ENCODE measurements around the gene GOLGA6D.
"Not testable (repeated sequence)": the region's sequence is repeated elsewhere in the genome, so short reads cannot be mapped to it uniquely, and the experiment has no call there.

GOLGA6D gene, protein sequence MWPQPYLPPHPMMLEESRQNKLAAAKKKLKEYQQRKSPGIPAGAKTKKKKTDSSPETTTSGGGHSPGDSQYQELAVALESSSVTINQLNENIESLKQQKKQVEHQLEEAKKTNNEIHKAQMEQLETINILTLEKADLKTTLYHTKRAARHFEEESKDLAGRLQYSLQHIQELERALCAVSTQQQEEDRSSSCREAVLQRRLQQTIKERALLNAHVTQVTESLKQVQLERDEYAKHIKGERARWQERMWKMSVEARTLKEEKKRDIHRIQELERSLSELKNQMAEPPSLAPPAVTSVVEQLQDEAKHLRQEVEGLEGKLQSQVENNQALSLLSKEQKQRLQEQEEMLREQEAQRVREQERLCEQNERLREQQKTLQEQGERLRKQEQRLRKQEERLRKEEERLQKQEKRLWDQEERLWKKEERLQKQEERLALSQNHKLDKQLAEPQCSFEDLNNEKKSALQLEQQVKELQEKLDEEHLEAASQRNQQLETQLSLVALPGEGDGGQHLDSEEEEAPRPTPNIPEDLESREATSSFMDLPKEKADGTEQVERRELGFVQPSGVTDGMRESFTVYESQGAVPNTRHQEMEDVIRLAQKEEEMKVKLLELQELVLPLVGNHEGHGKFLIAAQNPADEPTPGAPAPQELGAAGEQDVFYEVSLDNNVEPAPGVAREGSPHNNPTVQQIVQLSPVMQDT

DNA sequence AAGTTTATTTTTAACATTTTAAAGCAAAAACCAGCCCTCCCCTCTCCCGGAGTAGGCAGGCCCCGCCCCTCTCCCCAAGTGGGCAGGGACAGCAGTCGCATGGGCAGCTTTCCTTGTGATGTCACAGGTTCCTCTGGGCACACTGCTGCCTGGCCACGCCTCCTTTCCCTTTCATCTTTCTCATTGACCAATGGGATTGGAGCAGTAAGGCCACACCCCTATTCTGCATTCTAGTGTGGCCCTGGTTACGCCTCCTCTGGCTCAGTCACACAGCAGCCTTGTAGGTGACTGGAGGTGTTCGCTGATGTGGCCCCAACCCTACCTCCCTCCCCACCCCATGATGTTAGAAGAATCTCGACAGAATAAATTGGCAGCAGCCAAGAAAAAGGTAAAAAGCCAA lies at the start of gene GOLGA6D:
Gene GOLGA6D, plus strand, starts transcription at position 264 of the 400 bp plus-strand sequence. Its CDS starts 41 bp downstream, at position 305.
- DNase-seq = not testable (repeated sequence)

DNA sequence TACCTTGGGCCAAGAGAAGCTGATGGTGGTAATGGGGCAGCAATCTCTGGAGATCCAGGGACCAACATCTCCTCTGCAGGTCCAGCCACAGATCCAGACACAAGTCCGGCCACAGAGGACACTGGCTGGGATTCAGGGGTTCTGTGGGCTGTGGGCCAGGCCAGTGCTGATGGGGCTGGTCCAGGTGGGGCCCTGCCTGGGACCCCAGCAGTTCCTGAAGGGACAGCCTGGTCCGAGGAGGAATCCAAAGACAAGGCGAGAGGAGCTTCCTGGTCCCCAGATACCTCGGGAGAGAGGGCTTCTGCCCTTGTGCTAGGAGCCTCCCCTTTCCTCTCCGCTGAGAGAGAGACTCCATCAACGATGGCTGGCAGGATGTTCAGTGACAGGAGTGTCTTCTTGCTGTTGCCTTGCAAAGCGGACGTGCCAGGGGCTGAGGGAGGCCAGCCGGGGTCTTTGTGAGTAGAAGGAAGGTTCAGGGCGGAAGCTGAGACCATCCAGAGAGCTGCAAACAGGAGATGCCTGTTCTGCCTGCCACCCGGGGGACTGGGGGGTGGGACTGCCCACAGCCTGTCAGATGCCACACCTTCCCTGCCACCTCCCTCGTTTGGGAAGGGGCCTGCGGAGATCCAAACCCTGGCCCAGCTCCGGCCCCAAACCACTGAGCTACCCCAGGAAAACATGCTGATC lies 49.0 kb upstream of the GOLGA6D start:
- no peak for DNase-seq

DNA sequence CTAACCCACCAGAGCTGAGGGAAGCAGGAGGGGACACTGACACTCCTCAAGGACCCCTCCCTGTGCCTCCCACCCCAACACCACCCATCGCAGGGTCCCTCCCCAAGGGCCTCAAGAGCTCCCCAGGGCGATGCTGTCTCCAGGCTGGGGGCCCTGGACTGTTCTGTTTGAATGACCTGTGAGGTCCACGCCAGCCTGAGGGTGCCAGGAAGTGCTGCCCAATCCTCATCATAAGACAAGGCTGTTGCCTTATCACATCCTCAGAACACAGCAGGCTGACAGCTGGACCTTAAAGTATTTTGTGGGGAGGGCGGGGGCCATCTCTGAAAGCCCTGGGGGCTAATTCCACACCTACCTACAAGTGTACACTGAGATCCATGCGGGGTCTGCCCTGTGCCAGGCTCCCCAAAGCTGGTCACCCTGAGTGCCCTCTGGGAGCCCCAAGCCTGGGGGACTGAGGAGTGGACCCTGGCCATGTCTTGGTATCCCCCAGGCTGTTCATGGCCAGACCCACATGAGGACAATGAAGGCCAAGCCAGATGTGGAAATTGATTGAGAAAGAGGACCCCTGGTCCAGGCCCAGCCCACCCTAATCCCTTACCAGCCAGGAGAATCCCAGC lies 48.3 kb upstream of the GOLGA6D start:
- DNase-seq = no peak

DNA sequence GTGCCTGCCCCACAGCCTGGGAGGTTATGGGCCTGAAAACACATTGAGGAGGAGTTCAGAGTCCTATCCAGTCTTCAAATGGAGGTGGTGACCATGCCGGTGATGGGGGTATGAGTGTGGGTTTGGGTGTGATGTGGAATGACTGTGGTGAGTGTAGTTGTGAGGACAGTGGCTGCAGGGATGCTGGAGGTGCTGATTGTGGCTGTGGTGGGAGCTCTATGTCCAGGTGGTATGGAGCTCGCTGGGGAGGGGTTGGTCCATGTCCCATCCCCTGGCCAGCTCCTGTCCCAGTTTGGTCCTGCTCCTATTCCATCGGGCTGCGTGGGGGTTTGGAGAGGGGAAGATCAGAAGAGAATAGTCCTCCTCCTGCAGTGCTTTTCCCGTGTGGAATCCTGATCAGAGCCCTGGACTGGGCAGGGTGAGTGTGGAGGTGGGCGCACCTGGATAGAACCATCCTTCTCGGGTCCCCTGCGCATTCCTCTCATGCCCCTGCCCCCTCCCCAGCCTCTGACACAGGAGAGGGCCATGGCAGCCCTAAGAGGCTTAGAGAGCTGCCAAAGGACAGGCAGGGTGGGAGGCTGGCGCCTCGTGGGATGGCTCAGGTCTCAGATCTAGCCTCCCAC lies 47.5 kb upstream of the GOLGA6D start:
- no peak for DNase-seq

DNA sequence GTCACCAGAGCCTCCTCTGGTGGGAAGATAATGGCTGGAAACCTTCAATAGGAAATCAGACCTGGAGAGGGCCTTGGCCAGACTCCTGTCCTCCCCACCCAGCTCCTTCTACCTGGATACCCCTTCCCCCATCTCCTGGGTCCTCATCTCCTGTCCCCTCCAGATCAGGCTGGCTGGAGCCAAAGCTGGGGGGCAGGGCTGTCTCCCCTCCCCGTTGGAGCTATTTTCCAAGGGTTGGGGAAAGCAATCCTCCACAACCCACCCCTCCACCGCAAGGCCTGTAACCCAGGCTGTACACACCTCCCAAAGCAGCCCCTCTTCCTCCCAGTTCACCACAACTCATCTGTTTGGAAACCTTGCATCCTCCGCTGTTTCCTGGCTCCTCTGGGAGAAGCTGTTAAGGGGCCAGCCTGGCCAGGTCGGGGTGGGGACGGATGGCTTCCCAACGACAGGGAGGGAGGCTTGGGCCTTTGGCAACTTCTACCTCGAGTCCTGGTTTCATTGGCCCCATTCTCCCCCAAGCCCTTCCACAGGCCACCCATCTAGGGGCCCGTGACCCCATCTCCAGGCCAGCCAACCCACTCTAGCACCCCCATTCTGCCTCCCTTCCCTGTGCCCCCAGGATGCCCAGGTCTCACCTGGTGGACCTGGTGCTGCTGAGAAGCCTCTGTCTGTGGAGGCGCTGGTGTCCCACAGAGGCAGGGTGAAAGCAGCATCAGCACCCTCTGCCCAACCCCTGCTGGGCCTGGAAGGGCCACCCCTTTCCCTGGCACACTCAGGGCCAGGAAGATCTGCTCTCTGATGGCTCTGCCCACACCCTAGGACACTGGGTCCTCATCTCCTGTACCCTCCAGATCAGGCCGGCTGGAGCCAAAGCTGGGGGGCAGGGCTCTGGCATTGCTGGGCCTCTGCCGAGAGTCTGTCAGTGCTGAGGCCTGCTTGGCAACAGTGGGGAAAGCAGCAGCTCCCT lies 46.6 kb upstream of the GOLGA6D start:
- no peak for DNase-seq

DNA sequence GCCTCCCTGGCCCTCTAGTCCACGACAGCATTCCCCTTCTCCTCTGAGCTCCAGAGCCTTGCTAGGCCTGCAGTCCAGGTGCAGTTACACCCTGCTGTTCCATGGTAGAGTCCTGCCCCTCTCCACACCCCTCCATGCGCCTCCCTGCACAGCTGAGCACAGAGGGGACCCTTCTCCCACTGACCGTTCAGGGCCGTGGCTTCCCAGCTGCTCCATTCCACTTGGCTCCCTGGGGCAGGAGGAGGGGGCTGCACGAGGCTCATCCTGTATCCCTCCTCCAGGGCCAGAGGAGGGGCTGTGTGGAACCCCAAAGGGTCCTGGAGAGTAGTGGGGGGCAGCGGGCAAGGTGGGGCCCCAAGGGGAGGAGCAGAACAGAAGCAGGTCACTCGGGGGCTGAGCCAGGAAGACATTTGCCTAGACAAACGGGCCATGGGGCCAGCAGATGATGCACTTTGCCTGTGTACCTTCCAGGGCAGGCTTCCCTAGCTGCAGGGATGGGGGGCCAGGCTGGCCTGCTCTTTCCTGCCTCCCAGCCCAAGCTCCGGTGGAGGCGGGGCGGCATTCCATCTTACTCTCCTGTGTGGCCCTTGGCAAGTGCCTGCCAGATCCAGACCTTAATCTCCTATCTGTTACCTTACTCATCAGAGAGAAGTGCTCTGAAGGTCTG lies 45.2 kb upstream of the GOLGA6D start:
- no peak for DNase-seq

DNA sequence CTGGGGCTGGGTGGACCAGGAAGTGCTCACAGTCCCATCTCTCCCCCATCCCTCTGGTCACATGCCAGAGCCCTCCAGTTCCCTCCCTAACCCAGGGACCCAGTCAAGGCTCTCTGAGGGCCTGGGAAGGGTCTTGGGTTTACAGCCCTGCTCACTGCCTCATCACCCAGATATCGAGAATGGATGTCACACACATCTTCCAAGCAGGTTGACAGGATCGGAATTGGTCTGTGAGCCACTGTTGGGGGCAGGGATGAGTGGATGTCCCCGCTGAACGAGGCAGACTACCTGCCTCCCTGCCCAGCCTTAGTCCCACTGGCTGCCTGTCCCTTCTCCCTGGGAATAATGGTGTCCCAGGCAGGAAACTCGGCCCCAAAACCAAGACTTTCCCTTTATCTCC lies 44.5 kb upstream of the GOLGA6D start:
- DNase-seq = no peak

DNA sequence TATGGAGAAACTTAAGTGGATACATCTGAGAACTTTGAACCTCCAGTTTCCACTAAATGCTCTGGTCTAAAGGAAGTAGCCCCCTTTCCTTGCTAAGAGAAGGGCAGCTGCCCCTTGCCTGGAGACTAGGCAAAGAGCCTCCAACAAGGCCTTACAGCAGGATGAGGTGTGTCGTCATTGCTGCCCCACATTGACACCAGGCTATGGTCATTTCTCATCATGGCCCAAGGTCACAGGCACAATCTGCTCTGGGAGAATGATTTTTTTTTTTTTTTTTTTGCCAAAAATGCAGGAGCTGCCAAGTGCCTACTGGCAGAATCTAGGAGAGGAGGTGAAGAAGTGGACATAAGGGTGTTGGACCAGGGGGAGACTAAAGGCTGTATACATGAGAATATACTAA lies 36.9 kb upstream of the GOLGA6D start:
- not testable (repeated sequence) for DNase-seq

DNA sequence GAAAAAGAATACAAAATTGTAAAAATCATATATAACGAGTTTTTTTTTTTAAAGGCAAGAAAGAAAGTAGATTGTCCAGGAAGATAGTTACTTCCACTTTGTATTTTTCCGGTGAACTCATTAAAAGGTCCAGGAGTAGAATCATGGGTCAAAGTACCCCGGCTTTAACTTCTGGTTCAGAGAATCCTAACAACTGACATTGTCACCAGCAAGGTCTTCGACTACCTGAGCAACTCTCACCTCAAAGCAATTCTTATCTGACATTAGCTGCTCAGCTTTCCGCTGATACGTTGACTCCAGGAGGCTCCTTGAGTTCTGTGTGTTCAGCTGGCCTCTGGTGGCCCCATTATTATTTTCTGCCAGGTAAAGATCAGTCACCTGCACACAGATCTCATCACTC lies 33.6 kb upstream of the GOLGA6D start:
- DNase-seq = not testable (repeated sequence)

DNA sequence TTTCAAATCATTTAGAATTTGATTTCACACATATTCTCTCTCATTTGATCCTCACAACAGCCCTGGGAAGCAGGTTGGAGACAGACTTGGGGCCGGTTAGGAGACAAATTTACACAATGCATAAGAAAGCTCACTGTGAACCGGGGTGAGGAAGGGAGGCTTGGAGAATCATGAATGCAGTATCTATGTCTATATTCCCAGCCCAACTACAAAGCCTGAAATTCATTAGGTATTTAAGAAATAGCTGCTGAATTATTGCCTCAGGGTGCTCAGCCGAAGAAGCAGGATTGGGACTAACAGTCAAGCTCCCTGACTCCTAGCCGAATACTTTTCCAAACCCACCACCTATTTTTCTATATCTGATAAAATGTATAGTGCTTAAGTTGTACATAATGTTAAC lies 32.9 kb upstream of the GOLGA6D start:
- no peak for DNase-seq

DNA sequence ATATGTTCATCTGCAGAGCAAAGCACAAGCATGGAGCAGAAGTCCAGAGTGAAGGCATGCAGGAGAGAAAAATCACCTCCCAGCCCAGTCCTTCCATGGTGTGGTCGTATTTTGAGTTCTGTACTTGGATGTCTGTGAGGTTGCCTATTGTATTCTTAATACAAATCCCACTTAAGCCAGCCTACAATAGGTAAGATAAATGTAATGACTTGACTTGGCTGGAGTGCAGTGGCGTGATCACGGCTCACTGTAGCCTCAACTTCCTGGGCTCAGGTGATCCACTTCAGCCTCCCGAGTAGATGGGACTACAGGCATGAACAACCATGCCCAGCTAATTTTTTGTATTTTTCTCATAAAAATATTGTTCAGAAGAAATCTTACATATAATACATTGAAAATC lies 31.3 kb upstream of the GOLGA6D start:
- not testable (repeated sequence) for DNase-seq

DNA sequence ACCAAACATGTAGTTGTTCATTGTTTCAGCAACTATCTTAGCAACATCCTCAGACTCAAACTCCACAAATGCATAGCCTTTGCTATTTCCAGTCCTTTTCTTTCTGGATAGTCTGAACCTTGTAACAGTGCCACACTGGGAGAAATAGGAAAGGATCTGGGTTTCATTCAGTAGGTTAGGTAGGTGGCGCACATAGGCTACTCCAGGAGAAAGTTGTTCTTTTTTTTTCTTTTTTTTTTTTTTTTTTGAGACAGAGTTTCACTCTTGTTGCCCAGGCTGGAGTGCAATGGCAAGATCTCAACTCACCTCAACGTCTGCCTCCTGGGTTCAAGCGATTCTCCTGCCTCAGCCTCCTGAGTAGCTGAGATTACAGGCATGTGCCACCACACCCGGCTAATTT lies 30.4 kb upstream of the GOLGA6D start:
- DNase-seq = not testable (repeated sequence)

DNA sequence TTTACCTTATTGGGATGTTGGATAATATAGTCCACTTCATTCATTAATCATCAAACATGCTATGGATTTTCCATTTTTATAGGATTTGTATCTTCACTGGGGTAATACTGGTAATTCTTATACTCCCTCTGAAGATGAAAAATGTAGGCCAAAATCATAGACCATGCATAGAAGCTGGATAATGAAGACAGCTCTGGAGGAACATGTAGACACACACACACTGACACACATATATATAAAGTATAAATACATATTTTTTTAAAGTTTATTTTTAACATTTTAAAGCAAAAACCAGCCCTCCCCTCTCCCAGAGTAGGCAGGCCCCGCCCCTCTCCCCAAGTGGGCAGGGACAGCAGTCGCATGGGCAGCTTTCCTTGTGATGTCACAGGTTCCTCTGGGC lies 24.6 kb upstream of the GOLGA6D start, which contains the start of gene GOLGA6C:
Gene GOLGA6C, plus strand, starts transcription at position 301 of the 400 bp plus-strand sequence. CDS start 265 bp downstream, outside the sequence.
- DNase-seq = not testable (repeated sequence)

DNA sequence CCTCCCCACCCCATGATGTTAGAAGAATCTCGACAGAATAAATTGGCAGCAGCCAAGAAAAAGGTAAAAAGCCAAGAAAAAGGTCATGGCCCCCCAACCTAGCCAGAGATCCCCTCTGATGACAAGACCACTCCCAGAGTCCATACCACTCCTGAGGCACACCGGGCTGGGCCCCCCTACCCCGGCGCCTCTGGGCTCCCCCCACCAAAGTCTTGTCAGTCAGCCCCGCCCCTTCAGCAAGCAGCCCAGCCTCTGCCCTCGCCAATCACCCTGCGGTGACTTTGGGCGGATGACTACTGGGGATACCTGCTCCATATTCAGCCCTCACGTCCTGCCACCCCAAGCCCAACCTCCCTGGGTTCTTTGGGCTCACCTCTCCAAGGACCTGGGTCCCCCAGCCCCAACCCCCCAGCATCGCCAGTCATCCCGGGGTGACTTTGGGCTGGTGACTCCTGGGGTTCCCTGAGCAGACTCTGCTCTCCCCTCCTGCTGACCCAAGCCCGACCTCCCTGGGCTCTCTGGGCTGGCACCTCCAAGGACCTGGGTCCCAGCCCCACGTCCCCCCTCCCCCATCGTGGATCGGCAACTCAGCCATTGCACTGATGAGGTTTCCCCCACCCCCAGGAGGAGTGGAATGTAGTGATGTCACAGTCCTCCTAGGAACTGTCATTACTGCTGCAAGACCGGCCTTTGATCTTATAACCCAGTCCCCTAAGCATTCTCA lies 23.9 kb upstream of the GOLGA6D start:
- not testable (repeated sequence) for DNase-seq

DNA sequence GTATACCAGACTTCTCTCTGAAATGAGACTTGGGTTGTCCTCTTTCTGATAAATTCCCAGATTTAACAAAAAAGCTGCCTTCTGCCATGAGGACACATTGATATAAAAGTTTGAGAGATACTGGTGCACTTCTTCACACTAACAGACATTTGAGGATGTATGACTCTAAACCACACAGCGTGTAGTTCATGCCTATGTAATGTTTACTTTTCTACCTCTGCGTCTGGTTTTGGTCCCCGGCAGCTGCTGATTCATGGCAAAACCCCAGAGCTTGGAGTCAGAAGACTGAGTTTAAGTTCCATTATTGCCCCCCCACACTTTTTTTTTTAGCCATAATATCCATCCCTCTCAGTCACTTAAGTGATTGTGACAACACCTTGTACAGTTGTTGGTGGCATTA lies 22.8 kb upstream of the GOLGA6D start:
- DNase-seq = not testable (repeated sequence)

DNA sequence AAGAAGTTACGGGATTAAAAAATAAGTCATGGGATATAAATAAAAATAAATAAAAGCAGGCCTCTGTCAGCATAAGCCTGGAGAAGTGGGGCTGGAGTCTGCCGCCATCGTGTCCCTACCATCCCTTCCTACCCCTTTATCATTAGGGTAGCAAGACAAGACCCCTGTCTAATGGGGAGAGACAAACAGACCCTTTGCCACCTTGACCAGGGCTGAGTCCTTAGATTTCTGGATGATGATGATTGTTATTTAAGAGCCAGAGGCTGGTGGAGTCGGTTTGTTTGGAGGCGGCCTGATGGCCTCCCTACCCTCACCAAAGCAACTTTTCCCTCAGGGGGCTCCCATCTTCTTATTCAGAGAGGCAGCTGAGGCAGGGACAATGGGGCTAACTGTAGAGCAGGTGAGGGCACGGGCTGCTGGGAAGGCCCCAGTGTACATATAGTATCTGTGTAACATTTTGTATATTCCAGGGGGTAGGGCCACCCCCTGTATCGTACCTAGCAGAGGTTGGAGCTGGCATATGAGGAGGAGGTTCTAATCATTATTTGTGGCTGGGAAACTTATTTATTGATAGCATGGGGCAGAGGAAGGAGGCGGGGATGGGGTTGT lies 8.8 kb upstream of the GOLGA6D start:
- not testable (repeated sequence) for DNase-seq

DNA sequence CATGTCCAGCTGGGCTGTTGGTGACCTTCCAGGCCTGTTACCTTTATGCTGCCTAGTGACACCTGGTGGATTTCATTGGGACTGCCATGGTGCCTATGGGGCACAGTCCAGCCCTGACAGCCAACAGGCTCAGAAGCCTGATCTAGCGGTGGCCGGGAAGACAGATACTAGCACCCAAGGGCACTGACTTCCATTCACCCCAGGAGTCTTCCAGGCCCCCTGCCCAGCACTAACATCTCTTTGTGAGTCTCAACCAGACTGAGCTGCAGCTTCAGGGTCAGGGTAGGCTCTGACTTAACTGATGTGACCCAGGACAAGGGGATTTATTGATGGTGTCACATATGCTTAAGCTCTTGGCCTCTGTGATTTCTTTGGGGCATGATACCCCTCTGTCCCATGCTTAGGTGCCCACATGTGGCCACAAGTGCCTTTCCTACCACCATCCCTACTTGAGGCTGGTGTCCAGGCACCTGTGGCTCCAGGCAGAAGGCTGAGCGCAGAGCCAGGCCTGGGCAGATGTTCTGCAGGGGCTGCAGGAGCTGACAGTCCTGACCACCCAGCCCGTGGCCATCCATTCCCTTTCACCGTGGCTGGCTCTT lies 8.0 kb upstream of the GOLGA6D start:
- peak; percentile 70 for DNase-seq

DNA sequence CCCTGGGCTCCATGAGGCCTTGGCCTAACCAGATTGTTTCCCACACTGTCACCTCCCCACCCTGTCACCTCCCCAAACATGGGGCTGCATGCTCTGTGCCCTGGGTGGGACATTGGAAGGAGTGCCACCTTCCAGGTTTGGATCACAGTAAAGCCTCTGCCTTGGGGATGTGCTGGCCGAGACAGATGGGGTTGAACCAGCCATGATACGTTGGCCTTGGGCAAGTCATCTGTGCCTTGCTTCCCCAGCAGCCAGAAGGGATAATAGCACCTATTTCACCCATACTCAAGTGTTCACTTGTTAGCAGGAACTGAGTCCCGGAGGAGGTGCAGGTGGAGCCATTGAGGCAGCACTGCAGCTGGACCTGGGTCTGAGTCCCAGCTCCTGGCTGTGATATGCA lies 7.0 kb upstream of the GOLGA6D start:
- not testable (repeated sequence) for DNase-seq

DNA sequence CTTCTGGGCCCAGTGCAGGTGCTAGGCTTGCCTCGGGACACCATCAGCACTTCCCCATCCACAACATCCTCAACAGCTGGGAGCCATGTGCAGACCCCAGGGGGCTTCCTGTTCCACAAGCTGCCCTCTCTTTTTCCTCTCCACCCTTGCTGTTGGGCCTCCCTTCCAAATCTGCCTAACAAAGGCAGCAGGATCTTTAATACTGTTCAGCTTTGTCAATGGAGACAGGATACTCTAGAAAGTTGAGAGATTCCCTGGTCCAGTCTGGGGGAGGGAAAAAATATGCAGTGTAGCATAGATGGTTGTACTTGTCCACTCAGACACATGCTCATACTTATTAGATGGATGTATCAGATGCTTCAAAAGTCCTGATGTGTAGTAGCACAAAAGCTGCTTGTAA lies 4.1 kb upstream of the GOLGA6D start:
- not testable (repeated sequence) for DNase-seq
